H1 (cell line): ENCODE data around the gene CNIH3.

Experiments
- EGR1 ChIP-seq: IDR thresholded peaks from 2 replicates; pipeline ENCODE4 v1.6.1; 2011; ENCODE audit warnings: low read depth, low read length, borderline replicate concordance
- GABPA ChIP-seq: IDR thresholded peaks from 2 replicates; pipeline ENCODE4 v1.6.1; 2011; ENCODE audit warnings: mild to moderate bottlenecking, low read length, moderate library complexity, borderline replicate concordance; ENCODE audit not compliant: insufficient read depth
- JUN ChIP-seq: IDR thresholded peaks from 2 replicates; pipeline ENCODE4 v1.6.1; 2011; ENCODE audit warnings: low read depth, mild to moderate bottlenecking, improper control_type of control experiment, low read length
- JUND ChIP-seq: IDR thresholded peaks from 2 replicates; pipeline ENCODE4 v1.6.1; 2011; ENCODE audit warnings: mild to moderate bottlenecking, improper control_type of control experiment, low read length
- KDM1A ChIP-seq: fragments of 200-600, 300-600 bp; sonication (generic); IDR thresholded peaks from 2 replicates; pipeline ENCODE4 v1.7.1; 2016; ENCODE audit warnings: mild to moderate bottlenecking, low read length, borderline replicate concordance
- NANOG ChIP-seq: IDR thresholded peaks from 2 replicates; pipeline ENCODE4 v1.6.1; 2011; ENCODE audit warnings: low read length, low read depth, mild to moderate bottlenecking, inconsistent platforms; ENCODE audit not compliant: insufficient read depth, poor library complexity, severe bottlenecking
- PHF8 ChIP-seq: fragments of 200-600 bp; sonication (generic); conservative IDR thresholded peaks from 2 replicates; pipeline ENCODE4 v1.7.1; 2012; ENCODE audit warnings: low read depth, mild to moderate bottlenecking, inconsistent platforms, low read length, moderate library complexity
- POLR2A ChIP-seq, 2 experiments: IDR thresholded peaks; 1 replicate in 1 of 2; 2 replicates in 1 of 2; pipeline ENCODE4 v1.6.1; 2011; ENCODE audit warnings: low read depth in 2 of 2, low read length in 2 of 2, mild to moderate bottlenecking in 2 of 2; ENCODE audit errors: control extremely low read depth in 1 of 2
- RNF2 ChIP-seq: fragments of 200-900, 300-1000 bp; sonication (generic); IDR thresholded peaks from 2 replicates; pipeline ENCODE4 v1.7.1; 2016; ENCODE audit warnings: borderline replicate concordance, low read depth, mild to moderate bottlenecking, antibody characterized with exemption, low read length; ENCODE audit not compliant: poor library complexity, severe bottlenecking; ENCODE audit errors: missing control alignments
- SIRT6 ChIP-seq: IDR thresholded peaks from one replicate; pipeline ENCODE4 v1.7.1; 2012; ENCODE audit warnings: low read length, inconsistent platforms
- SRF ChIP-seq: IDR thresholded peaks from 2 replicates; pipeline ENCODE4 v1.6.1; 2011; ENCODE audit warnings: mild to moderate bottlenecking, low read depth, low read length, moderate library complexity
- TF ChIP-seq, protein P1 (sequence below), 3 experiments: IDR thresholded peaks; 1 replicate in 2 of 3; 2 replicates in 1 of 3; pipeline versions ENCODE4 v1.5.1 to v1.6.1; 2011; ENCODE audit warnings: low read length in 3 of 3, mild to moderate bottlenecking in 3 of 3, inconsistent platforms in 2 of 3, low read depth in 1 of 3, moderate library complexity in 1 of 3; ENCODE audit not compliant: insufficient read depth in 1 of 3; ENCODE audit errors: control extremely low read depth in 1 of 3
- TF ChIP-seq, protein P2 (sequence below): IDR thresholded peaks from 2 replicates; pipeline ENCODE4 v1.6.1; 2012; ENCODE audit warnings: inconsistent platforms

DNA sequence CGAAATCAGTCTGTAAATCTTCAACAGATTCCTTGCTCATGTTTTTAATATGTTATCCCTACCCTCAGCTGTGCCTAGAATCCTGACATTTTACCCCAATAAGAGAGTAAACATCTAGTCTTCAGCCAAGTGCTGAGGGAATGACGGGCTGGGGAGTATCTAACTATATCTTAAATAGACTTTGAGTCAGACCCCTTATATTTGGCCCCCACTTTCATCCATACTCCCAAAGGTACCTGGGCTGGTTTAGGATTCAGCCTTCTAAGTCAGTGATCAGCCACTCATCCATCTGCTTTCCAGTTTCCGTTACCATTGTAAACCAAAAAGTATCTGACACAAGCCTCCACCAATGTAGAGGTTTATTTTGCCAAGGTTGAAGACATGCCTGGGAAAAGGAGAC, 36.1 kb upstream of the CNIH3 start:
- TF ChIP-seq EGR1, result no peak
- TF ChIP-seq NANOG, result no peak
- TF ChIP-seq KDM1A, result no peak
- TF ChIP-seq RNF2, result no peak
- no peak for TF ChIP-seq GABPA
- TF ChIP-seq, protein P1, sequence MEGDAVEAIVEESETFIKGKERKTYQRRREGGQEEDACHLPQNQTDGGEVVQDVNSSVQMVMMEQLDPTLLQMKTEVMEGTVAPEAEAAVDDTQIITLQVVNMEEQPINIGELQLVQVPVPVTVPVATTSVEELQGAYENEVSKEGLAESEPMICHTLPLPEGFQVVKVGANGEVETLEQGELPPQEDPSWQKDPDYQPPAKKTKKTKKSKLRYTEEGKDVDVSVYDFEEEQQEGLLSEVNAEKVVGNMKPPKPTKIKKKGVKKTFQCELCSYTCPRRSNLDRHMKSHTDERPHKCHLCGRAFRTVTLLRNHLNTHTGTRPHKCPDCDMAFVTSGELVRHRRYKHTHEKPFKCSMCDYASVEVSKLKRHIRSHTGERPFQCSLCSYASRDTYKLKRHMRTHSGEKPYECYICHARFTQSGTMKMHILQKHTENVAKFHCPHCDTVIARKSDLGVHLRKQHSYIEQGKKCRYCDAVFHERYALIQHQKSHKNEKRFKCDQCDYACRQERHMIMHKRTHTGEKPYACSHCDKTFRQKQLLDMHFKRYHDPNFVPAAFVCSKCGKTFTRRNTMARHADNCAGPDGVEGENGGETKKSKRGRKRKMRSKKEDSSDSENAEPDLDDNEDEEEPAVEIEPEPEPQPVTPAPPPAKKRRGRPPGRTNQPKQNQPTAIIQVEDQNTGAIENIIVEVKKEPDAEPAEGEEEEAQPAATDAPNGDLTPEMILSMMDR (IDR thresholded peaks at IDR 0.05; ENCODE audit: control extremely low read depth in 1 of 3, insufficient read depth in 1 of 3, low read depth in 1 of 3, low read length in 3 of 3), result no peak
- TF ChIP-seq JUND, result no peak
- TF ChIP-seq SRF, result no peak
- TF ChIP-seq SIRT6, result no peak
- TF ChIP-seq, protein P2, sequence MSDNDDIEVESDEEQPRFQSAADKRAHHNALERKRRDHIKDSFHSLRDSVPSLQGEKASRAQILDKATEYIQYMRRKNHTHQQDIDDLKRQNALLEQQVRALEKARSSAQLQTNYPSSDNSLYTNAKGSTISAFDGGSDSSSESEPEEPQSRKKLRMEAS, result no peak
- TF ChIP-seq JUN, result no peak
- no peak for TF ChIP-seq POLR2A (IDR thresholded peaks at IDR 0.05; ENCODE audit: control extremely low read depth in 1 of 2, low read depth in 2 of 2, low read length in 2 of 2)
- TF ChIP-seq PHF8, result no peak
